GM12872 (cell line): ENCODE results near the gene PTGFR.

Source experiments
- TF ChIP-seq, protein P1 (sequence below): IDR thresholded peaks from 3 replicates; pipeline ENCODE4 v1.5.1; 2011; ENCODE audit warnings: low read depth, mild to moderate bottlenecking, low read length, moderate library complexity; ENCODE audit not compliant: insufficient read depth

Gene PTGFR

DNA sequence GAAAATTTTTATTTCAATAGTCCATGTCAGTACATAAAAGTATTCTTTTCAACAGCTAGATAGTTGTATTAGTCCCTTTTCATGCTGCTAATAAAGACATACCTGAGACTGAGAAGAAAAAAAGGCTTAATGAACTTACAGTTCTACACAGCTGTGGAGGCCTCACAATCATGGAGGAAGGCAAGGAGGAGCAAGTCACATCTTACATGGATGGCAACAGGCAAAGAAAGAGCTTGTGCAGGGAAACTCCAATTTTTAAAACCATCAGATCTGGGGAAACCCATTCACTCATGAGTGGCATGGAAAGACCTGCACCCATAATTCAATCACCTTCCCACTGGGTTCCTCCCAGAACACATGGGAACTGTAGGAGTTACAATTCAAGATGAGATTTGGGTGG lies 50.7 kb downstream of the PTGFR start:
- TF ChIP-seq, protein P1, sequence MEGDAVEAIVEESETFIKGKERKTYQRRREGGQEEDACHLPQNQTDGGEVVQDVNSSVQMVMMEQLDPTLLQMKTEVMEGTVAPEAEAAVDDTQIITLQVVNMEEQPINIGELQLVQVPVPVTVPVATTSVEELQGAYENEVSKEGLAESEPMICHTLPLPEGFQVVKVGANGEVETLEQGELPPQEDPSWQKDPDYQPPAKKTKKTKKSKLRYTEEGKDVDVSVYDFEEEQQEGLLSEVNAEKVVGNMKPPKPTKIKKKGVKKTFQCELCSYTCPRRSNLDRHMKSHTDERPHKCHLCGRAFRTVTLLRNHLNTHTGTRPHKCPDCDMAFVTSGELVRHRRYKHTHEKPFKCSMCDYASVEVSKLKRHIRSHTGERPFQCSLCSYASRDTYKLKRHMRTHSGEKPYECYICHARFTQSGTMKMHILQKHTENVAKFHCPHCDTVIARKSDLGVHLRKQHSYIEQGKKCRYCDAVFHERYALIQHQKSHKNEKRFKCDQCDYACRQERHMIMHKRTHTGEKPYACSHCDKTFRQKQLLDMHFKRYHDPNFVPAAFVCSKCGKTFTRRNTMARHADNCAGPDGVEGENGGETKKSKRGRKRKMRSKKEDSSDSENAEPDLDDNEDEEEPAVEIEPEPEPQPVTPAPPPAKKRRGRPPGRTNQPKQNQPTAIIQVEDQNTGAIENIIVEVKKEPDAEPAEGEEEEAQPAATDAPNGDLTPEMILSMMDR = no peak

DNA sequence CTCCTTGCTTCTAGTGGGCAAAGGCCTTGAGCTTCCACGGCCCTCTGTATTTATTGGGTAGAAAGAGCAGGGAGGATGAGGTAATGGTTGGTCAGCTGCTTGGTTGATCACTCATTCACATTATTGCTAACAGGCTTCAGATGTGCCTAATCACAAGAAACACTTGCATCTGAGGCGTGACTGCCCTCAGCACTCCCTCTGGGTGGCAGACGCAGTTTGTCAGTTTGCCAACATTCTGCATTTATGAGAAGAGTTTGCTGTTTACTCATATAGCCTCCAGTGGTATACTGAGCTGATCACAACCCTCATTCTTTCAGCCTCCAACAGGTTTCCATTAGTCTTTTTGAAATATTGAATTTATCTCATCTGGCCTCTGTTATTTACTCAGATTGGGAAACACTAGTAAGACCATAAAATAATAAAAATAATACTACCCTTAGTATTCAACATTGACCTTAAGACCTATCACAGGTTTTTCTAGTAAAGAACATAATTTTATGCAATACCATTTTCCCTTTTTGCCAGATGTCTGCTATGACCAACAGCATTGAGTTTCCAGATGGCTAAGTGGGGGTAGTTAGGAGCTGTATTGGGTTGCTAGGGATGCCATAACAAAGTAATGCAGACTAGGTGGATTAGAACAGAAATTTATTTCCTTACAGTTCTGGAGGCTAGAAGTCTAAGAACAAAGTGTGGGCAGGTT lies 53.3 kb downstream of the PTGFR start:
- TF ChIP-seq, protein P1 = no peak

DNA sequence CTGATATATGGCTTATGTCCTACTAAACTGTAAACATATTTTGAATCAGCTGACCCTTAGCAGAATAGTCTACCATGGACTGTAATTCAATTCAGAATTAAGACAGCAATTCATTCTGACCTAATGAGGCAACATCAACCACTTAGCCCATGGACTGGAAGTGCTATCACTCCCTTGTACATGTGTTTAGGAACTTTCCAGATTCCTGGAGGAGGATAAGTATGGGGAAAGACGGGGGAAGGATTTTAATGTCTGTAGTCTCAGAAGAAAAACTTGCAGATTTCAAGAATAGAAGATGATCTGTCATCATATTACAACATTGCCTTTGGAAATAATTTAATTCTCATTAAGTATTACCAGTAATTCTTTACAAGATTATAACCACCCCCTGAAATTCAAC lies 56.3 kb downstream of the PTGFR start:
- TF ChIP-seq, protein P1 = no peak

DNA sequence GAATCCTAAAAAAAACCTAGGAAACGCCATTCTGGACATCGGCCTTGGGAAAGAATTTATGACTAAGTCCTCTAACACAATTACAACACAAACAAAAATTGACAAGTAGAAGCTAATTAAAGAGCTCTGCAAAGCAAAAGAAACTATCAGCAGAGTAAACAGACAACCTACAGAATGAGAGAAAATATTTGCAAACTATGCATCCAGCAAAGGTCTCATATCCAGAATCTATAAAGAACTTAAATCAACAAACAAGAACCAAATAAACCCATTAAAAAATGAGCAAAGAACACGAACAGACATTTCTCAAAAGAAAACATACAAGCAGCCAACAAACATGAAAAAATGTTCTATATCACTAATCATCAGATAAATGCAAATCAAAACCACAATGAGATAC lies 58.6 kb downstream of the PTGFR start:
- TF ChIP-seq, protein P1 = no peak

DNA sequence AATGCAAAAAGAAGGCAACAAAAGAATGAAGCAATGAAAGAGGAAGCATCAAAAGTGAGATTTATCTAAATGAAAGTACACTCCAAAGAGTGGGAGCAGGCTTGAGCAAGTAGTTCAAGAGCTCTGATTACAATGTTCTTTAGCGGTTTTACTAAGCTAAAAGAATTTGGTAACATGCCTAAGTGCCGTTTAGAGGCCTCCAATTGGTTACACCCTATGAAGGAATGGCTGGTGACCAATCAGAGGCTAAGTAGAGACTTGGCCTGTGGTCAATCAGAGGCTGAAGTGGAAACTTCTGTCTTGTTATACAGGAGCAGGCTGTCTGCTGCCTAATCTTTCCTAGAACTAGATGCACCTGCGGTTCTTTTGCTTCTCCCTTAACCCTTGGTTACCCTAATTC lies 59.1 kb downstream of the PTGFR start:
- TF ChIP-seq, protein P1 = no peak

DNA sequence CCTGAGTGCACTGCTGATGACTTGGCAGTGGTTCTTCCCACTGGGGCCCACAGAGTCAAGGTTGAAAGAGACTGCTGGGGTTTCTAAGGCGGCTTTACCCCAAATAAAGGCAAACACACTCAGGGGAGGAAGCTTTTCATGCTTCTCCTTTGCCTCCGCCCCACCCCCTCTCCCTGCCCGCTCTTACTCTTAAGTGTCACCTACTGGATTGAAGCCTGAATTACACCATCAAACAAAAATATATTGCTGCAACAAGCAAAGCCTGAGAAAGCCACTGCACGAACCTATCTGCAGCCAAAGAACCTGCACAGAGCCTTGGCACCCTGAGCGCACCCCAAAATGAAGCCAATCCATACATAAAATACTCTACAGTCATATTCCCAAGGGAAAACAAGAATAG lies 63.1 kb downstream of the PTGFR start:
- TF ChIP-seq, protein P1 = peak; percentile 32; the same call in 2 of the 3 replicates

DNA sequence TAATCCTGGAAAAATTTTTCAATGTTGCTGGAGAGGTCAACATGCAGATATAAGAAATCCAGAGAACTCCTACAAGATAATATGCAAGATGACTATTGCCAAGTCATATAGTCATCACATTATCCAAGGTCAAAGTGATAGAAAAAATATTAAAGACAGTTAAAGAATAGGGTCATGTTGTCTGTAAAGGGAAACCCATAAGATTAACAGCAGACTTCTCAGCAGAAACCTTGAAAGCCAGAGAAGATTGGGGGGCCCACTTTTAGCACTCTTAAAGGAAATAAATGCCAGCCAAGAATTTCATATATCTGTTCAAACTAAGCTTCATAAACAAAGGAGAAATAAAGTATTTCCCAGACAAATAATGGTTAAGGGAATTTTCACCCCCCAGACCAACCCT lies 64.1 kb downstream of the PTGFR start:
- TF ChIP-seq, protein P1 = no peak

DNA sequence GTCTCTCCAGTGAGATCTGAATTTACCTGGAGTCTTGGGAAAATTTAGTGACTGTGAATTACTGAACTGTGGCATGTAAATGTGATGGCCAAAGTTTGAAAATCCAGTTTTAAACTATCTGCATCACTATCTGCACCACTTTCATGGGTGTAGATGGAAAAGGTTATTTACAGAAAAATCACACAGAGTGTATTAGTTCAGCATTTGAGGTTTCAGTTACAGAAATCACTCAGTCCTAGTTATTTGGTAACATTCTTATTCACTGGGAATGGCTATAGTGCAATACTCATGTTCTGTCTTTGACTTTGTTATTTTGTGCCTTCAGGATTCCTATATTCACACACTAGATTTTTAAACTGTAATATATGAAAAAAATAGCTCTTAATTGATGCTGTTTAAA lies 68.9 kb downstream of the PTGFR start:
- TF ChIP-seq, protein P1 = no peak
